Measurements from ENCODE around the gene DCLRE1C.

The DCLRE1C gene

GRCh38 chr10:14971867-14972448 lies 18.1 kb upstream of the DCLRE1C start:
- no peak overlapping the region for H3K4me3 ChIP-seq (ENCODE audit: low read length)
- no peak for DNase-seq (ENCODE audit: low read depth, low spot score)
- no peaks in the 10 kb centered on the region for H3K9me3 ChIP-seq (ENCODE audit: control insufficient read depth, insufficient read depth, low read length)
- H3K36me3 ChIP-seq (ENCODE audit: control insufficient read depth, insufficient read depth, low read length), result no peaks in the 10 kb centered on the region
- H3K4me1 ChIP-seq (ENCODE audit: control insufficient read depth, insufficient read depth, low read length), result no peaks in the 10 kb centered on the region
- H3K27ac ChIP-seq (ENCODE audit: low read length), result no peak overlapping the region
- no CpG with 5 or more reads among the region's 4 CpGs for WGBS (ENCODE audit: insufficient coverage, insufficient read length)
- H3K27me3 ChIP-seq (ENCODE audit: control insufficient read depth, insufficient read depth, low read length), result no peaks in the 10 kb centered on the region

DNA sequence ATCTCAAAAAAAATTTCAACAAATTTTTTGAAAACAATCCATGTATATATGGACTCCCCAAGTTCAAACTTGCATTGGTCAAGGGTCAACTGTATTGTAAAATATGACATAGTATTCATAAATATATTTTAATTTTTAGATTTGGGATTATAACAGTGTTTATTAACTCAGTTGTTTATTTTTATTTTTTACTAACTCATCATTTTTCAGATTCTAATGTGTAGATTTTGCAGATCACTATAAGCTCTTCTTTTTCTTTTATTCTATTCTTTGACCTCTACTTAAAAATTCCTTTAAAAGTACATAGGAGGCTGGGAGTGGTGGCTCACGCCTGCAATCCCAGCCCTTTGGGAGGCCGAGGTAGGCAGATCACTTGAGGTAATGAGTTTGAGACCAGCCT lies 14.0 kb upstream of the DCLRE1C start:
- no peaks in the 10 kb centered on the region for H3K27me3 ChIP-seq (ENCODE audit: control insufficient read depth, insufficient read depth, low read length)
- no peaks in the 10 kb centered on the region for H3K9me3 ChIP-seq (ENCODE audit: control insufficient read depth, insufficient read depth, low read length)
- H3K36me3 ChIP-seq (ENCODE audit: control insufficient read depth, insufficient read depth, low read length), result no peaks in the 10 kb centered on the region
- H3K4me3 ChIP-seq (ENCODE audit: low read length), result no peak overlapping the region
- no CpG with 5 or more reads among the region's 2 CpGs for WGBS (ENCODE audit: insufficient coverage, insufficient read length)
- no peak for DNase-seq (ENCODE audit: low read depth, low spot score)
- no peaks in the 10 kb centered on the region for H3K4me1 ChIP-seq (ENCODE audit: control insufficient read depth, insufficient read depth, low read length)
- no peak overlapping the region for H3K27ac ChIP-seq (ENCODE audit: low read length)

- WGBS (ENCODE audit: insufficient coverage, insufficient read length), result no CpG with 5 or more reads among the region's 60 CpGs
- H3K4me3 ChIP-seq (ENCODE audit: low read length), result peak within 1 kb of the TSS; percentile 76; the same call in 1 of the 2 replicates
- no peaks in the 10 kb centered on the region for H3K36me3 ChIP-seq (ENCODE audit: control insufficient read depth, insufficient read depth, low read length)
- no peaks in the 10 kb centered on the region for H3K27me3 ChIP-seq (ENCODE audit: control insufficient read depth, insufficient read depth, low read length)
- H3K4me1 ChIP-seq (ENCODE audit: control insufficient read depth, insufficient read depth, low read length), result no peaks in the 10 kb centered on the region
- peak; percentile 72 for DNase-seq (ENCODE audit: low read depth, low spot score)
- no peaks in the 10 kb centered on the region for H3K9me3 ChIP-seq (ENCODE audit: control insufficient read depth, insufficient read depth, low read length)
- no peak within 1 kb of the TSS for H3K27ac ChIP-seq (ENCODE audit: low read length)
These were observed 5.5 kb upstream of the DCLRE1C start, which contains the start of gene MEIG1 for GRCh38 chr10:14959221-14960057. Gene MEIG1, plus strand, starts transcription at chr10:14959388. Its CDS starts 7,081 bp downstream, at chr10:14966469.

DNA sequence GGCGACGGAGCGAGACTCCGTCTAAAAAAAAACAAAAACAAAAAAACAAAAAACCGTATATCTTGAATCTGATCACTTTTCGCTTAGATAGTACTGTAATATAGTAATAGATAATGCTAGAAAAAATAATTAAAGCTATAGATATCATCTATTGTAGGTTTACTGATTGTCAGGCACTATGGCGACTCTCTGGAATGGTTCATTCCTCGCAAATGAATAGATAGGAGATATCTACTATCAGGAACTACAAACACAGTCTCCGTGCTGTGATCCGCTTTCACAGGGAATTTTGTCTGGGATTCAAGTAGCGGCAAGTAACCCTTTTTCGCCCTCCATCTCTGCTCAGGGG lies 5.0 kb upstream of the DCLRE1C start:
- no CpG with 5 or more reads among the region's 12 CpGs for WGBS (ENCODE audit: insufficient coverage, insufficient read length)
- no peaks in the 10 kb centered on the region for H3K4me1 ChIP-seq (ENCODE audit: control insufficient read depth, insufficient read depth, low read length)
- H3K27me3 ChIP-seq (ENCODE audit: control insufficient read depth, insufficient read depth, low read length), result no peaks in the 10 kb centered on the region
- no peaks in the 10 kb centered on the region for H3K9me3 ChIP-seq (ENCODE audit: control insufficient read depth, insufficient read depth, low read length)
- H3K27ac ChIP-seq (ENCODE audit: low read length), result no peak overlapping the region
- DNase-seq (ENCODE audit: low read depth, low spot score), result no peak
- peak overlapping the region; percentile 76; the same call in 1 of the 2 replicates for H3K4me3 ChIP-seq (ENCODE audit: low read length)
- H3K36me3 ChIP-seq (ENCODE audit: control insufficient read depth, insufficient read depth, low read length), result no peaks in the 10 kb centered on the region

DNA sequence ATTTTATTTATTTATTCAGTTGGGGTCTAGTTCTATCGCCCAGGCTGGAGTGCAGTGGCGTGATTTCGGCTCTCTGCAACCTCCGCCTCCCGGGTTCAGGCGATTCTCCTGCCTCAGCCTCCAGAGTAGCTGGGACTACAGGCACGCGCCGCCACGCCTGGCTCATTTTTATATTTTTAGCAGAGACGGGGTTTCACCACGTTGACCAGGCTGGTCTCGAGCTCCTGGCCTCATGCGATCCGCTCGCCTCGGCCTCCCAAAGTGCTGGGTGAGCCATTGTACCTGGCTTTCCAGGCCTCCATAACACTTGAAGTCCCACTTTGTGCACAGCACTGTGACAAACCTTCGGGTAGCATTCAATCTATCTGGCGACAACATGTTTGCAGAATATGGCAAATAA lies 1.0 kb upstream of the DCLRE1C start:
- Histone ChIP-seq H3K4me3 (ENCODE audit: low read length) (no peak overlapping the region), H3K27me3 (ENCODE audit: control insufficient read depth, insufficient read depth, low read length) (no peaks in the 10 kb centered on the region), H3K36me3 (ENCODE audit: control insufficient read depth, insufficient read depth, low read length) (no peaks in the 10 kb centered on the region; the same call in 1 of the 2 replicates), H3K27ac (ENCODE audit: low read length) (no peak overlapping the region), H3K4me1 (ENCODE audit: control insufficient read depth, insufficient read depth, low read length) (no peaks in the 10 kb centered on the region), H3K9me3 (ENCODE audit: control insufficient read depth, insufficient read depth, low read length) (no peaks in the 10 kb centered on the region)
- no peak for DNase-seq (ENCODE audit: low read depth, low spot score)
- WGBS (ENCODE audit: insufficient coverage, insufficient read length), result no CpG with 5 or more reads among the region's 19 CpGs

GRCh38 chr10:14953424-14954000 lies 384 bp downstream of the DCLRE1C start:
- H3K27me3 ChIP-seq (ENCODE audit: control insufficient read depth, insufficient read depth, low read length), result no peaks in the 10 kb centered on the region
- H3K9me3 ChIP-seq (ENCODE audit: control insufficient read depth, insufficient read depth, low read length), result no peaks in the 10 kb centered on the region
- H3K4me3 ChIP-seq (ENCODE audit: low read length), result peak overlapping the region; percentile 41; the same call in 1 of the 2 replicates
- WGBS (ENCODE audit: insufficient coverage, insufficient read length), result no CpG with 5 or more reads among the region's 32 CpGs
- no peaks in the 10 kb centered on the region; the same call in 1 of the 2 replicates for H3K36me3 ChIP-seq (ENCODE audit: control insufficient read depth, insufficient read depth, low read length)
- H3K27ac ChIP-seq (ENCODE audit: low read length), result no peak overlapping the region
- H3K4me1 ChIP-seq (ENCODE audit: control insufficient read depth, insufficient read depth, low read length), result no peaks in the 10 kb centered on the region
- DNase-seq (ENCODE audit: low read depth, low spot score), result no peak

DNA sequence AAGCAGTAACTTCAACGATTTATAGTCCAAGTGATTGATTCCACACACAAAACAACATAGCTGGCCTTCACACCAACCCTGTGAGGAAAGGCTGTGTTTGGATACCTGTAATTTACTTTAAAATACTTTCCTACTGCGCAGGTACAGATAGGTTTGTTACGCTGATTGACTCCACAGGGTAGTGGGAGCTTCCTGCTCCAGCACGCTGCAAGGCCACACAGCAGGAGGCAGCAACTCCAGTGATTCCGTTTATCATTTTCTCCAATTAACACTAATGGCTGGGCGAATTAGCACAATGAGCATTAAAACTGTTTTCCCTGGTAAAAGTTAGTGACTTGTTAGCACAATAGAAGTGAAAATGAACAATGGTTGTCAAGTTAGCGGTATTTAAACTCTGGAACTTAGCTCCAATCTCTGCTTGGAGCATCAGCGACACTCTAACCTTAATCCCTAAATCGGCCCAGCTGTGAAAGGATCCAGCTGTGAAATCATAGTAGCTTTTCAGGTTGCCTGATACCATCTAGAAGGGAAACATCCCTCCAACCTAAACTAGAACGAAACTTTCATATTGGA lies 959 bp downstream of the DCLRE1C start:
- H3K36me3 ChIP-seq (ENCODE audit: control insufficient read depth, insufficient read depth, low read length), result no peaks in the 10 kb centered on the region; the same call in 1 of the 2 replicates
- H3K4me3 ChIP-seq (ENCODE audit: low read length), result peak overlapping the region; percentile 41; the same call in 1 of the 2 replicates
- no peak overlapping the region for H3K27ac ChIP-seq (ENCODE audit: low read length)
- H3K9me3 ChIP-seq (ENCODE audit: control insufficient read depth, insufficient read depth, low read length), result no peaks in the 10 kb centered on the region
- no peaks in the 10 kb centered on the region for H3K27me3 ChIP-seq (ENCODE audit: control insufficient read depth, insufficient read depth, low read length)
- no peak for DNase-seq (ENCODE audit: low read depth, low spot score)
- H3K4me1 ChIP-seq (ENCODE audit: control insufficient read depth, insufficient read depth, low read length), result no peaks in the 10 kb centered on the region
- WGBS (ENCODE audit: insufficient coverage, insufficient read length), result no CpG with 5 or more reads among the region's 10 CpGs

DNA sequence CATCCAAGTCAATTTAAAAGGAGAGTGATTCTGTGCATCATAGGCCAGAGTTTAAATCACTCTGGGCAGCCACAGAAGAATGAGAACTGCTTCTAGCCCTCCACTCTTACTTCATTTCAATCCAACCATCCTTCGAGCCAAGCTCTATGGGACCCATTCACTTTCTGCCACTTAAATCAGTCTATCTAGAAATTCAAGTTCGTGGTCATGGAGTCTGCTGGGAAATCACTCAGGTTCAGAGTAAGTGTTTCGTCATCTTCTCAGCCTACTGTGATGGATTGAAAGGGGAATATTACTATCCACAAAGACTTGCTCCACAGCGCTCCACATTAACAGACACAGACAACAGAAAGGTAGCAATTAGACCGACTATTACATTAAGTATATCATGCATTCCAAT lies 4.6 kb downstream of the DCLRE1C start:
- Histone ChIP-seq H3K27me3 (ENCODE audit: control insufficient read depth, insufficient read depth, low read length) (no peaks in the 10 kb centered on the region), H3K27ac (ENCODE audit: low read length) (no peak overlapping the region), H3K4me3 (ENCODE audit: low read length) (no peak overlapping the region), H3K4me1 (ENCODE audit: control insufficient read depth, insufficient read depth, low read length) (no peaks in the 10 kb centered on the region), H3K36me3 (ENCODE audit: control insufficient read depth, insufficient read depth, low read length) (peaks cover 4% of the 10 kb centered on the region; the same call in 1 of the 2 replicates), H3K9me3 (ENCODE audit: control insufficient read depth, insufficient read depth, low read length) (no peaks in the 10 kb centered on the region)
- WGBS (ENCODE audit: insufficient coverage, insufficient read length), result no CpG with 5 or more reads among the region's 5 CpGs
- DNase-seq (ENCODE audit: low read depth, low spot score), result no peak

- peaks cover 4% of the 10 kb centered on the region; the same call in 1 of the 2 replicates for H3K36me3 ChIP-seq (ENCODE audit: control insufficient read depth, insufficient read depth, low read length)
- WGBS (ENCODE audit: insufficient coverage, insufficient read length), result no CpG with 5 or more reads among the region's 1 CpG
- no peaks in the 10 kb centered on the region for H3K4me1 ChIP-seq (ENCODE audit: control insufficient read depth, insufficient read depth, low read length)
- no peak for DNase-seq (ENCODE audit: low read depth, low spot score)
- H3K27ac ChIP-seq (ENCODE audit: low read length), result no peak overlapping the region
- H3K27me3 ChIP-seq (ENCODE audit: control insufficient read depth, insufficient read depth, low read length), result no peaks in the 10 kb centered on the region
- H3K9me3 ChIP-seq (ENCODE audit: control insufficient read depth, insufficient read depth, low read length), result no peaks in the 10 kb centered on the region
- H3K4me3 ChIP-seq (ENCODE audit: low read length), result no peak overlapping the region
These were observed 6.6 kb downstream of the DCLRE1C start for GRCh38 chr10:14947268-14947667.

DNA sequence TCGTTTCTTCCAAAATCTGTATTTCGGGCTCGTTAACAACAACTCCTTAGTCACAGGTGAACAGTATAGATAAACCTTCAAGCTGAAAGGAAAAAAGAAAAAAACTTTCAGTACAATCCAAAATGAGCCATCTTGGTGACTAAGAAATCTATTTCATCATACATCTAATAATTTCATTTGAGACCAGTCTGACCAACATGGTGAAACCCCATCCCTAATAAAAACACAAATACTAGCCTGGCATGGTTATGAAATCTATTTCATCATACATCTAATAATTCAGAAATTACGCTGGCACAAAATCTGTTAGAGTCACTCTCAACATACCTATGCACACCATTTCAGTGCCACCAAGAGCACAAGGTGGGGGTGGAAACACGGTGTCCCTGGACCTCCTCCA lies 8.8 kb downstream of the DCLRE1C start:
- Histone ChIP-seq H3K9me3 (ENCODE audit: control insufficient read depth, insufficient read depth, low read length) (no peaks in the 10 kb centered on the region), H3K27me3 (ENCODE audit: control insufficient read depth, insufficient read depth, low read length) (no peaks in the 10 kb centered on the region), H3K4me3 (ENCODE audit: low read length) (no peak overlapping the region), H3K4me1 (ENCODE audit: control insufficient read depth, insufficient read depth, low read length) (no peaks in the 10 kb centered on the region), H3K27ac (ENCODE audit: low read length) (no peak overlapping the region), H3K36me3 (ENCODE audit: control insufficient read depth, insufficient read depth, low read length) (peaks cover 4% of the 10 kb centered on the region; the same call in 1 of the 2 replicates)
- 100% methylated on average over 3 of the region's 5 CpGs for whole genome bisulfite sequencing (ENCODE audit: insufficient coverage, insufficient read length)
- no peak for DNase-seq (ENCODE audit: low read depth, low spot score)

Measured in iPS DF 6.9 (cell line).